ENCODE results near the gene KIAA1671.
"Not testable (repeated sequence)": the region's sequence is repeated elsewhere in the genome, so short reads cannot be mapped to it uniquely, and the experiment has no call there.

The KIAA1671 gene

GRCh38 chr22:25232301-25232700, 279.8 kb downstream of the KIAA1671 start:
- peak; percentile 80 for DNase-seq (ENCODE audit: low read depth)

DNA sequence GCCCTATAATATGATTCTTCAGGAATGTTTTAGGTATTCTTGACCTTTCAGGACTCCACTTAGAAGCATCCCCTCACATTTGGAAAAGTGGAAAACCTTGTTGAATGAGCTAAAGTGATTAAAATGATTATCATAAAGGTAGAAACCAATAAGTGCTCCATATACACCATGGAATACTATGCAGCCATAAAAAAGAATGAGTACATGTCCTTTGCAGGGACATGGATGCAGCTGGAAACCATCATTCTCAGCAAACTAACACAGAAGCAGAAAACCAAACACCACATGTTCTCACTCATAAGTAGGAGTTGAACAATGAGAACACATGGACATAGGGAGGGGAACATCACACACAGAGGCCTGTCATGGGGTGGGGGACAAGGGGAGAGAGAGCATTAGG, 281.2 kb downstream of the KIAA1671 start:
- DNase-seq (ENCODE audit: low read depth); H3K4me3 ChIP-seq (ENCODE audit: low read length): not testable (repeated sequence)

More at GRCh38 chr22:25232301-25232700, 279.8 kb downstream of the KIAA1671 start:
- no peak overlapping the region for H3K4me3 ChIP-seq (ENCODE audit: low read length)
- TF ChIP-seq, protein P1, sequence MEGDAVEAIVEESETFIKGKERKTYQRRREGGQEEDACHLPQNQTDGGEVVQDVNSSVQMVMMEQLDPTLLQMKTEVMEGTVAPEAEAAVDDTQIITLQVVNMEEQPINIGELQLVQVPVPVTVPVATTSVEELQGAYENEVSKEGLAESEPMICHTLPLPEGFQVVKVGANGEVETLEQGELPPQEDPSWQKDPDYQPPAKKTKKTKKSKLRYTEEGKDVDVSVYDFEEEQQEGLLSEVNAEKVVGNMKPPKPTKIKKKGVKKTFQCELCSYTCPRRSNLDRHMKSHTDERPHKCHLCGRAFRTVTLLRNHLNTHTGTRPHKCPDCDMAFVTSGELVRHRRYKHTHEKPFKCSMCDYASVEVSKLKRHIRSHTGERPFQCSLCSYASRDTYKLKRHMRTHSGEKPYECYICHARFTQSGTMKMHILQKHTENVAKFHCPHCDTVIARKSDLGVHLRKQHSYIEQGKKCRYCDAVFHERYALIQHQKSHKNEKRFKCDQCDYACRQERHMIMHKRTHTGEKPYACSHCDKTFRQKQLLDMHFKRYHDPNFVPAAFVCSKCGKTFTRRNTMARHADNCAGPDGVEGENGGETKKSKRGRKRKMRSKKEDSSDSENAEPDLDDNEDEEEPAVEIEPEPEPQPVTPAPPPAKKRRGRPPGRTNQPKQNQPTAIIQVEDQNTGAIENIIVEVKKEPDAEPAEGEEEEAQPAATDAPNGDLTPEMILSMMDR (IDR thresholded peaks at IDR 0.05; ENCODE audit: insufficient read depth, low read depth, low read length, missing control alignments) = no peak

- peak; percentile 81 for DNase-seq (ENCODE audit: low read depth)
- H3K4me3 ChIP-seq (ENCODE audit: low read length) = no peak overlapping the region
- TF ChIP-seq, protein P1 (IDR thresholded peaks at IDR 0.05; ENCODE audit: insufficient read depth, low read depth, low read length, missing control alignments) = peak; percentile 69
Observed at GRCh38 chr22:25235547-25236290, 283.2 kb downstream of the KIAA1671 start.

- no peak overlapping the region for H3K4me3 ChIP-seq (ENCODE audit: low read length)
- TF ChIP-seq, protein P1 (IDR thresholded peaks at IDR 0.05; ENCODE audit: insufficient read depth, low read depth, low read length, missing control alignments) = no peak
- no peak for DNase-seq (ENCODE audit: low read depth)
Observed at GRCh38 chr22:25236417-25236816, 283.9 kb downstream of the KIAA1671 start.

GRCh38 chr22:25237503-25237902, 285.0 kb downstream of the KIAA1671 start:
- H3K4me3 ChIP-seq (ENCODE audit: low read length) = no peak overlapping the region
- TF ChIP-seq, protein P1 (IDR thresholded peaks at IDR 0.05; ENCODE audit: insufficient read depth, low read depth, low read length, missing control alignments) = no peak
- DNase-seq (ENCODE audit: low read depth) = no peak

DNA sequence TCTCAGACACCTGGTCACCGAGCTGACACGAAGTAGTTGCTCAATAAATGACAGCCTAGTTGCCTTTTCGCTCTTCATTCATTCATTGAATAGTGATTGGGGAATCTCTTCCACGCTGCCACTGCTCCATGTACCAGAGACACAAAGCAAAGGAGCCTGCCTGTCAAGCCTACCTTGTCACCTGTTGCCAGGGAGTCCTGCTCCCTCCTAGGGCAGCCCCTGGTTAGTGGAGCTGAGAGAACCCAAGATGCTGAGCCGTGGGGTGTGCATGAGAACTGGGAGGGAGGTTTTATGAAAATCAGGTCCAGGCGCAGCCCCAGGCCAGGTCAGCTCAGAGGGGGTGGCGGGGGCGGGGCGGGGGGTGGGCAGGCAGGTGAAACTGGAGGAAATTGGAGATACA, 285.5 kb downstream of the KIAA1671 start:
- not testable (repeated sequence) for DNase-seq (ENCODE audit: low read depth); H3K4me3 ChIP-seq (ENCODE audit: low read length)

Measured in epithelial cell of esophagus (primary cell).